Stomach smooth muscle (tissue), 2 donors: ENCODE measurements around the gene MNT.

Experiments
- H3K27ac ChIP-seq: one replicate; pipeline ENCODE4 v1.7.0; 2013; ENCODE audit warnings: mild to moderate bottlenecking, low read length, inconsistent platforms
- H3K27me3 ChIP-seq, 2 donors: one replicate each; pipeline ENCODE4 v1.7.0; 2013; ENCODE audit warnings: low read length in 2 of 2; ENCODE audit not compliant: insufficient read depth in 2 of 2, control insufficient read depth in 1 of 2
- H3K36me3 ChIP-seq, 2 donors: one replicate each; pipeline ENCODE4 v1.7.0; 2013; ENCODE audit warnings: low read length in 2 of 2; ENCODE audit not compliant: control insufficient read depth in 2 of 2, insufficient read depth in 2 of 2
- H3K4me1 ChIP-seq: one replicate; pipeline ENCODE4 v1.7.0; 2013; ENCODE audit warnings: low read length; ENCODE audit not compliant: control insufficient read depth, insufficient read depth
- H3K4me3 ChIP-seq, 2 donors: one replicate each; pipeline ENCODE4 v1.7.0; 2013; ENCODE audit warnings: low read length in 2 of 2
- H3K9ac ChIP-seq, 2 donors: one replicate each; pipeline ENCODE4 v1.7.0; 2013; ENCODE audit warnings: low read length in 2 of 2, mild to moderate bottlenecking in 1 of 2
- H3K9me3 ChIP-seq, 2 donors: one replicate each; pipeline ENCODE4 v1.7.0; 2013; ENCODE audit warnings: low read length in 2 of 2; ENCODE audit not compliant: control insufficient read depth in 2 of 2
- donor health status: healthy.
- donor health status: Pancreatic carcinoma.

MNT gene

DNA sequence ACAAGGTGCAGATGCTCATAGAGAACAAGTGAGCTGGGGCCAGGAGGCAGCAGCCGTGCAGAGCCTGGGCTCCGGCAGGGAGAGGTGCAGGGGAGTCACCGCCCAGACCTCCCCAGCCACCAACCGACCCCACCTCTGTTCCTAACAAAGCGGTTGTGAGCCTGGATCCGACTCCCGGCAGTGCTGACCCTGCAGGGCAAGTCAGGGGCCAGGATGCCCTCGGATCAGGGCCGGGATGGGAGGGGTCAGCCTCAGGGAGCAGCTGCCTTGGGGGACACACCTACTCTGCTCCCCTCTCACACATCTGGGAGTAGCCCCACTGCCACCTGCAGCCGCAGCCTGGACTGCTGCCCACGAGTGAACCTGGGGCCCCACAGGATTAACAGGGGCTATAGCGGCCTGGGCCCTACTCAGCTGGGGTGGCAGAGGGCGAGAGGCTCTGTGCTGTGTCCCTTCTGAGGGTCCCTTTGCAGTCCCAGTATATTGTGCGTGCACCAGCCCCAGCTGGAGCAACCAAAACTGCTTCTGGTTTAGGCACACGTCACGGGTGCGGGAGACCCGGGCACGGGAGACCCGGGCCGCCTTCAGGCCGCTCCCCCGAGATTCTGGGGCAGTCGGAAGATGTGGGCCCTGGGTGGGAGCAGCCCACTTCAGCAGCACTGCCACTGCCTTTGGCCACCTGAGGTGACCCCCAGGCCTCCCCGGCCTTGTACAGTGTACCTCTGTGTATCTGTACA, 21.2 kb downstream of the MNT start:
- Histone ChIP-seq H3K27ac (no peak overlapping the region), H3K36me3 (peaks cover 17 to 33% of the 10 kb centered on the region in 2 donors), H3K4me1 (peaks cover 18% of the 10 kb centered on the region), H3K27me3 (no peaks in the 10 kb centered on the region), H3K9ac (no peak overlapping the region), H3K9me3 (no peaks in the 10 kb centered on the region), H3K4me3 (no peak overlapping the region)

DNA sequence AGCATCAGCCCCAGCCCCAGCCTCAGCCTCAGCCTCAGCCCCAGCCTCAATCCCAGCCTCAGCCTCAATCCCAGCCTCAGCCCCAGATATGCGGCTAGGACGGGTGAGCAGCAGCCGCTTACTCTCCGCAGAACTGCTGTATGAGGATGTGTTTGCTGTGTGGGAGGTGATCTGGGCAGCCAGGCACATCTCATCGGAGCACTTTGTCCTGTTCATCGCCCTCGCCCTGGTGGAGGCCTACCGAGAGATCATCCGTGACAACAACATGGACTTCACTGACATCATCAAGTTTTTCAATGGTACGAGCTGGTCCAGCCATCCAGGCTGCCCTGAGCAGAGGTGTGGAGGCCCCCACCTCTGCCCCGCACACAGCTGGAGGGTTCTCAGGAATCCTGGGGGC, 22.0 kb downstream of the MNT start:
- H3K4me1 ChIP-seq, result peaks cover 18% of the 10 kb centered on the region
- no peak overlapping the region for H3K4me3 ChIP-seq
- no peak overlapping the region for H3K9ac ChIP-seq
- H3K36me3 ChIP-seq, result peaks cover 14 to 36% of the 10 kb centered on the region in 2 donors
- H3K27ac ChIP-seq, result no peak overlapping the region
- no peaks in the 10 kb centered on the region for H3K9me3 ChIP-seq
- H3K27me3 ChIP-seq, result no peaks in the 10 kb centered on the region

DNA sequence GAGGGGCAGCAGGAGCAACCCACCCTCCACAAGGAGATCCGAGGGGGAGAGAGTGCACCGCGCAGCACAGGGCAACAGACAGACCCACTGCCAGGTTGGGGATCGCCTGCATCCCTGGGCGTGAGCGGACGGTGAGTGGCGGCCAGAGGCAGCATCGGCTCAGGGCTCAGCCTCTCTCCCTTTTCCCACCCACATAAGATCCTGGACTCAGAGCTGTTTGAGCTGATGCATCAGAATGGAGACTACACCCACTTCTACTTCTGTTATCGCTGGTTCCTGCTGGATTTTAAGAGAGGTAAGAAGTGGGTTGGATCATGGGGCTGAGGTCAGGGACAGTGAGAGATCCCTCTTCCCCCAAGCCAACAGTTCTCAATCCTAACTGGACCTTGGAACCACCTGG, 23.2 kb downstream of the MNT start:
- peaks cover 6% of the 10 kb centered on the region for H3K4me1 ChIP-seq
- no peak overlapping the region for H3K27ac ChIP-seq
- no peak overlapping the region for H3K9ac ChIP-seq
- H3K9me3 ChIP-seq, result no peaks in the 10 kb centered on the region
- no peak overlapping the region for H3K4me3 ChIP-seq
- peaks cover 14 to 38% of the 10 kb centered on the region in 2 donors for H3K36me3 ChIP-seq
- no peaks in the 10 kb centered on the region for H3K27me3 ChIP-seq

- Histone ChIP-seq H3K36me3 (peaks cover 21 to 41% of the 10 kb centered on the region in 2 donors), H3K9ac (no peak overlapping the region), H3K9me3 (no peaks in the 10 kb centered on the region), H3K4me1 (no peaks in the 10 kb centered on the region), H3K4me3 (no peak overlapping the region), H3K27me3 (no peaks in the 10 kb centered on the region), H3K27ac (no peak overlapping the region)
These were observed 24.8 kb downstream of the MNT start for GRCh38 chr17:2376107-2376506.

GRCh38 chr17:2375406-2375805, 25.5 kb downstream of the MNT start:
- no peaks in the 10 kb centered on the region for H3K9me3 ChIP-seq
- H3K4me1 ChIP-seq, result peaks cover 2% of the 10 kb centered on the region
- no peak overlapping the region for H3K27ac ChIP-seq
- no peaks in the 10 kb centered on the region for H3K27me3 ChIP-seq
- H3K36me3 ChIP-seq, result peaks cover 21 to 38% of the 10 kb centered on the region in 2 donors
- no peak overlapping the region for H3K4me3 ChIP-seq
- no peak overlapping the region for H3K9ac ChIP-seq

GRCh38 chr17:2374549-2375285, 26.1 kb downstream of the MNT start:
- peaks cover 21 to 35% of the 10 kb centered on the region in 2 donors for H3K36me3 ChIP-seq
- no peak overlapping the region for H3K27ac ChIP-seq
- no peak overlapping the region for H3K4me3 ChIP-seq
- no peaks in the 10 kb centered on the region for H3K9me3 ChIP-seq
- H3K9ac ChIP-seq, result no peak overlapping the region
- H3K27me3 ChIP-seq, result no peaks in the 10 kb centered on the region
- peaks cover 9% of the 10 kb centered on the region for H3K4me1 ChIP-seq

DNA sequence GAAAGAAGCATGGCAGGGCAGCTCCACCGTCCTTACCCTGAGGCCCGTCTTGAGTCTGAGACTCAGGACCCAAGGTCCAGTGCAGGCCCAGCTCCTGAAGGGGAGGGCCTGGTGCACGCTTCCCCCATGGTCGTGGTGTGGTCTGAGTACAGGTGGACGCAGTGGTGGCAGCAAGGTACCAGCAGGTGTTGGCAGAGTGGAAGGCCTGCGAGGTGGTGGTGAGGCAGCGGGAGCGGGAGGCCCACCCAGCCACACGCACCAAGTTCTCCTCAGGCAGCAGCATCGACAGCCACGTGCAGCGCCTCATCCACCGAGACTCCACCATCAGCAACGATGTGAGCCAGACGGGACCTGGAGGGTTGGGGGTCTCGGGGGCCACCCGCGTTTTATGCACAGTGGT, 27.7 kb downstream of the MNT start:
- Histone ChIP-seq H3K27me3 (no peaks in the 10 kb centered on the region), H3K36me3 (peaks cover 21 to 27% of the 10 kb centered on the region in 2 donors)

GRCh38 chr17:2372681-2373080, 28.2 kb downstream of the MNT start:
- peaks cover 28% of the 10 kb centered on the region for H3K4me1 ChIP-seq
- H3K36me3 ChIP-seq, result peaks cover 21 to 29% of the 10 kb centered on the region in 2 donors
- no peak overlapping the region for H3K4me3 ChIP-seq
- H3K27me3 ChIP-seq, result no peaks in the 10 kb centered on the region
- H3K9me3 ChIP-seq, result no peaks in the 10 kb centered on the region
- no peak overlapping the region for H3K9ac ChIP-seq
- no peak overlapping the region for H3K27ac ChIP-seq

More for the DNA sequence above, 27.7 kb downstream of the MNT start:
- Histone ChIP-seq H3K9ac (no peak overlapping the region), H3K4me3 (no peak overlapping the region), H3K4me1 (peaks cover 24% of the 10 kb centered on the region), H3K27ac (no peak overlapping the region), H3K9me3 (no peaks in the 10 kb centered on the region)

GRCh38 chr17:2372180-2372579, 28.7 kb downstream of the MNT start:
- H3K4me3 ChIP-seq, result no peak overlapping the region
- H3K36me3 ChIP-seq, result peaks cover 21 to 29% of the 10 kb centered on the region in 2 donors
- H3K4me1 ChIP-seq, result peaks cover 31% of the 10 kb centered on the region
- H3K9ac ChIP-seq, result no peak overlapping the region
- H3K27ac ChIP-seq, result no peak overlapping the region
- no peaks in the 10 kb centered on the region for H3K9me3 ChIP-seq
- H3K27me3 ChIP-seq, result no peaks in the 10 kb centered on the region

GRCh38 chr17:2371183-2372130, 29.4 kb downstream of the MNT start:
- no peaks in the 10 kb centered on the region for H3K27me3 ChIP-seq
- H3K27ac ChIP-seq, result no peak overlapping the region
- no peak overlapping the region for H3K4me3 ChIP-seq
- peaks cover 32% of the 10 kb centered on the region for H3K4me1 ChIP-seq
- no peaks in the 10 kb centered on the region for H3K9me3 ChIP-seq
- H3K9ac ChIP-seq, result no peak overlapping the region
- peaks cover 19 to 25% of the 10 kb centered on the region in 2 donors for H3K36me3 ChIP-seq
